GM21576 (cell line): ENCODE data around the gene RETREG3.
"Not testable (repeated sequence)": the region's sequence is repeated elsewhere in the genome, so short reads cannot be mapped to it uniquely, and the experiment has no call there.

Source experiments
- ATAC-seq: cut with Tn5 transposase; IDR thresholded peaks from one replicate; pipeline ENCODE4 v1.9.1; 2021; ENCODE audit warnings: mild to moderate bottlenecking, moderate library complexity; ENCODE audit not compliant: unreplicated experiment

Gene RETREG3

DNA sequence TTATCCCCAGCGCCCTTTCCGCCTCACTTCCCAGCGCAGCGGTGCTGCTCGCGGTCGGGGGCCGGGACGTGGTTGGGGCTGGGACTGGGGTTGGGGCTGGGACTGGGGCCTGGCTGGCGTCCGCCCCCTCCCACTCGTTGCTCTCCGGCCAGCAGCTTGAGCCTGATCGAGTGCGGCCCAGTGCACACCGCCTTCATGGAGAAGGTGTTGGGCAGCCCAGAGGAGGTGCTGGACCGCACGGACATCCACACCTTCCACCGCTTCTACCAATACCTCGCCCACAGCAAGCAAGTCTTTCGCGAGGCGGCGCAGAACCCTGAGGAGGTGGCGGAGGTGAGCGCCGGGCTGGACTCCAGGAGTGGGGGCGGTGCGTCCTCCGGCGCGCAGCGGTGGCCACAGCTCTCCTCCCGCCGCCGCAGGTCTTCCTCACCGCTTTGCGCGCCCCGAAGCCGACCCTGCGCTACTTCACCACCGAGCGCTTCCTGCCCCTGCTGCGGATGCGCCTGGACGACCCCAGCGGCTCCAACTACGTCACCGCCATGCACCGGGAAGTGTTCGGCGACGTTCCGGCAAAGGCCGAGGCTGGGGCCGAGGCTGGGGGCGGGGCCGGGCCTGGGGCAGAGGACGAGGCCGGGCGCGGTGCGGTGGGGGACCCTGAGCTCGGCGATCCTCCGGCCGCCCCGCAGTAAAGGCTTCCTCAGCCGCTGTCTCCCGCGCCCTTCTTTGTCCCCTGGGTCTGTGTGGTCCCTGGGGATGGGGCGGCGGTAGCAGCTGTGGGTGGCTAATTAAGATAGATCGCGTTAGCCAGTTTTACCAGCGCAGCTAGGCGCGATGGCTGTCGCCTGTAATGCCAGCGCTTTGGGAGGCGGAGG is 54.7 kb downstream of the RETREG3 start:
- peak; percentile 66 for ATAC-seq

GRCh38 chr17:42553866-42554249 is 55.3 kb downstream of the RETREG3 start:
- no peak for ATAC-seq

DNA sequence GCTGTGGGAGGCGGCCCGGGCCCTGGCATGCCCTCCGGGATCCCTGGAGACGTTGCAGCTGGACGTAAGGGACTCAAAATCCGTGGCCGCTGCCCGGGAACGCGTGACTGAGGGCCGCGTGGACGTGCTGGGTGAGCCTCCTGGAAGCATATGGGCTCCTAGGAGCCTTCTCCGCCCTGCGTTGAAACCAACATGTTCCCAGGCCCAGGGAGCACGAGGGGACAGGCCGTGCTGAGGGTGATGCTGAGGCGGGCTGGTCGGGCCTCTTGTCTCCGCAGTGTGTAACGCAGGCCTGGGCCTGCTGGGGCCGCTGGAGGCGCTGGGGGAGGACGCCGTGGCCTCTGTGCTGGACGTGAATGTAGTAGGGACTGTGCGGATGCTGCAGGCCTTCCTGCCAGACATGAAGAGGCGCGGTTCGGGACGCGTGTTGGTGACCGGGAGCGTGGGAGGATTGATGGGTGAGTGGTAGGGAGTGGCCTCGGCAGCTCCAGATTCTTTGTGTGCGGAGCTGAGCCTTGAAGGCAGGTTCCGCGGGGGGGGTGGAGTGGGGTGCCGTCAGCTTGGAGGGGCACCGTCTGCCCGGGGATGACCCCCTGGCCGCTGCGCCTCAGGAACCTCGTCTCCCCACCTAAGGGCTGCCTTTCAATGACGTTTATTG is 55.9 kb downstream of the RETREG3 start:
- ATAC-seq = no peak

GRCh38 chr17:42552736-42553135 is 56.4 kb downstream of the RETREG3 start, which contains the start of gene HSD17B1:
HSD17B1 (plus strand) TSS chr17:42552923; CDS start chr17:42552934, 11 bp downstream.
- ATAC-seq = not testable (repeated sequence)

DNA sequence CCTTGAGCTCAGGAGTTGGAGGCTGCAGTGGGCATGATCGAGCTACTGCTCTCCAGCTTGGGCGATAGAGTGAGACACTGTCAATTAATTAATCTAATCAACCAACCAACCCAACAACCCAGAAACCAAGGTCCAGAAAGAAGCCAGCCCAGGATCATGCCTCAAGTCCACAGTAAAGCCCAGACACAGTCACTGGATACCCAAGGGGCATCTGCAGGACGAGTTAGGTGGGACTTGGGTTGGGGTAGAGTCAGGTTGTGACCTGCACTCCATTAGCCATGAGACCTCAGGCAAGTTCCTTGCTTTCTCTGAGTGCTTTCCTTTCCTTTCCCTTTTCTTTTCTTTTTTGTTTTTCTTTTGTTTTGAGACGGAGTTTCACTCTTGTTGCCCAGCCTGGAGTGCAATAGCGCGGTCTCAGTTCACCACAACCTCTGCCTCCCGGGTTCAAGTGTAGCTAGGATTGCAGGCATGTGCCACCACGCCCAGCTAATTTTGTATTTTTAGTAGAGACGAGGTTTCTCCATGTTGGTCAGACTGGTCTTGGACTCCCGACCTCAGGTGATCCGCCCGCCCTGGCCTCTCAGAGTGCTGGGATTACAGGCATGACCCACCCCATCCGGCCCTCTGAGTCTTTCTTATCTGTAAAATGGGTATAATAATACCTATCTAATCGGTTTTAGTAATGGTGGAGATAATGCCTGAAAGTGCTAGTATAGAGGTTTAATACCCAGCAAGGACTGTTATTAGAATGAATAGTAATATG is 60.0 kb downstream of the RETREG3 start:
- ATAC-seq = no peak

DNA sequence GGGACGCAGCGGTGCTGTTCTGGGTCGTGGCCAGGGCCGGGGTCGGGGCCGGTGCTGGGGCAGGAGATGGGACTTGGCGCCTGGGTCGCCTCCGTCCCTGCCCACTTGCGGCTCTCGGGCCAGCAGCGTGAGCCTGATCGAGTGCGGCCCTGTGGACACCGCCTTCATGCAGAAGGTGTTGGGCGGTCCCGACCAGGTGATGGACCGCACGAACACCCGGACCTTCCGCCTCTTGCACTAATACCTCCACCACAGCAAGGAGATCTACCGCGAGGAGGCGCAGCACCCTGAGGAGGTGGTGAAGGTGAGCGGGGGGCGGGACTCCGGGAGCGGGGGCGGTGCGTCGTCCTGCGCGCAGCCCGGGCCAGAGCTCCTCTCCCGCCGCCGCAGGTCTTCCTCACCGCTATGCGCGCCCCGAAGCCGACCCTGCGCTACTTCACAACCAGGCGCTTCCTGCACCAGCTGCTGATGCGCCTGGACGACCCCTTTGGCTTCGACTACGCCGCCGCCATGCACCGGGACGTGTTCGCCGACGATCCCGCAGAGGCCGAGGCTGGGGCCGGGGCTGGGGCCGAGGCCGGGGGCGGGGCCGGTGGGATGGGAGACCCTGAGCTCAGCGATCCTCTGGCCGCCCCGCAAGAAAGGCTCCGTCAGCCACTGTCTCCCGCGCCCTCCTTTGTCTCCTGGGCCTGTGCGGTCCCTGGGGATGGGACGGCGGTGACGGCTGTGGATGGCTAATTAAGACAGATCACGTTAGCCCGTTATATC is 60.9 kb downstream of the RETREG3 start:
- no peak for ATAC-seq

- no peak for ATAC-seq
These were observed 61.5 kb downstream of the RETREG3 start for GRCh38 chr17:42547698-42548069.

DNA sequence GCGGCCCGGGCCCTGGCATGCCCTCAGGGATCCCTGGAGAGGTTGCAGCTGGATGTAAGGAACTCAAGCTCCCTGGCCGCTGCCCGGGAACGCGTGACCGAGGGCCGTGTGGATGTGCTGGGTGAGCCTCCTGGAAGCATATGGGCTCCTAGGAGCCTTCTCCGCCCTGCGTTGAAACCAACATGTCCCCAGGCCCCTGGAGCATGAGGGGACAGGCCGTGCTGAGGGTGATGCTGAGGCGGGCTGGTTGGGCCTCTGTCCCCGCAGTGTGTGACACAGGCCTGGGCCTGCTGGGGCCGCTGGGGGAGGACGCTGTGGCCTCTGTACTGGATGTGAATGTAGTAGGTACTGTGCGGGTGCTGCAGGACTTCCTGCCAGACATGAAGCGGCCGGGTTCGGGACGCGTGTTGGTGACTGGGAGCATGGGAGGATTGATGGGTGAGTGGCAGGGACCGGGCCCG is 62.1 kb downstream of the RETREG3 start:
- no peak for ATAC-seq

DNA sequence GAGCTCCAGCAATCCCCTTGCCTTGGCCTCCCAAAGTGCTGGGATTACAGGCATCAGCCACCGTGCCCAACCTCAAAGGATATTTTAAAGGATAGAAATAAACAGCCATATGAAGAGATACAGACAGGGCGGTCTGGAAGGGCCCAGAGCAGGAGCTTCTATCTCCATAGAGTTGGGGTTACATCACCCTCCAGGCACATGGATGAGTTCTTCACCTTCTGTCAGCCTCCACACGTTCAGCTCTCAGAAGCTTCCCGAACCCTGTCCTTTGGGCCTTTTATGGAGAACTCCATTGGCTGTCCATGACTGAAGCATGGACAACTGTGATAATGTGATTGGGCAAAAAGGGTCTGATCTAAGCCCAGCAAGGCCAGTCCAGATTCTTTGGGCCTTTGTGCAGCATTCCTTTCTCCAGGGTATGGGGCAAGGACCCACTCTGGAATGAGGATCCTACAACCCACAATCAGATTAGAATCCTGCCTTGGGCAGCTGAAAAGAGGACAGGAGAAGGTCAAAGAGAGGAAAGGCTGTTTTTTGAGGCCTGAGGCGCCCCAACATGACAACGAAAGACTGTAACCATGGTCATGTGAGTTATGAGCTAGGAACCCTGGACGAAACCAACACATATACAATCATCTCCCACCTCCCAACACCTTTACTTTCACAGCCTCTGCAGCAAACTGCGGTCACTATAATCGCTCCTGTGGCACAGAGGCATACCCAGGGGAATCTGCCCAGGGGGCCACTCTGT is 63.2 kb downstream of the RETREG3 start:
- ATAC-seq = not testable (repeated sequence)

- ATAC-seq = no peak
These were observed 64.3 kb downstream of the RETREG3 start for GRCh38 chr17:42544874-42545283.

- ATAC-seq = no peak
These were observed 65.7 kb downstream of the RETREG3 start for GRCh38 chr17:42543190-42544079.

- no peak for ATAC-seq
These were observed 67.9 kb downstream of the RETREG3 start for GRCh38 chr17:42541041-42541833.

DNA sequence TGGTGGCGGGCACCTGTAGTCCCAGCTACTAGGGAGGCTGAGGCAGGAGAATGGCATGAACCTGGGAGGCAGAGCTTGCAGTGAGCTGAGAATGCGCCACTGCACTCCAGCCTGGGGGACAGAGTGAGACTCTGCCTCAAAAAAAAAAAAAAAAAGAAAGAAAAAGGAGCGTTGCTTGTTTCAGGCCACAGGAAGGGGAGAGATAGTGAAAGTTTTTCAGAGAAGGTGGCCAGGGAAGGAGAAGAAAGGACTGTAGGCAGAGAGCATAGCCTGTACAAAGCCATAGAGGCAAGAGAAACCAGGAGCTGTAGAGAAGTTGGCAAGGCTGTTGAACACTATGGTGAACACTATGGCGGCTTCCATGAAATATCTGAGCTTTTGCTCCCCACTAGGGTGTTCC is 68.6 kb downstream of the RETREG3 start:
- ATAC-seq = not testable (repeated sequence)

DNA sequence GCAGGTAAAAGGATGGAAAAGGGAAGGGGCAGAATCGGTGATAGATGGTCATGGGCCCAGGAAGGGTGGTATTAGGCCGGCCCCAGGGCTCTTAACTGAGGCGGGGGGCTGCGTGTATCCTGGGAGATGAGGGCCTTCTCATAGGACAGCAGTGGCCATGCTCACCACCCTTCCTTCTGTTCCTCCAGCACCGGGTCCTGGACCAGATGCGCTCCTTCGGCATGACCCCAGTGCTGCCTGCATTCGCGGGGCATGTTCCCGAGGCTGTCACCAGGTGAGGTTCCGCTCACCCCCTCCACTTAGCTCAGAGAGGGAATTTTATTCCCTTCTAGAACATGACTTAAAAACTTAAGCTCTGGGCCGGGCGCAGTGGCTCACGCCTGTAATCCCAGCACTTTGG is 70.7 kb downstream of the RETREG3 start:
- no peak for ATAC-seq

DNA sequence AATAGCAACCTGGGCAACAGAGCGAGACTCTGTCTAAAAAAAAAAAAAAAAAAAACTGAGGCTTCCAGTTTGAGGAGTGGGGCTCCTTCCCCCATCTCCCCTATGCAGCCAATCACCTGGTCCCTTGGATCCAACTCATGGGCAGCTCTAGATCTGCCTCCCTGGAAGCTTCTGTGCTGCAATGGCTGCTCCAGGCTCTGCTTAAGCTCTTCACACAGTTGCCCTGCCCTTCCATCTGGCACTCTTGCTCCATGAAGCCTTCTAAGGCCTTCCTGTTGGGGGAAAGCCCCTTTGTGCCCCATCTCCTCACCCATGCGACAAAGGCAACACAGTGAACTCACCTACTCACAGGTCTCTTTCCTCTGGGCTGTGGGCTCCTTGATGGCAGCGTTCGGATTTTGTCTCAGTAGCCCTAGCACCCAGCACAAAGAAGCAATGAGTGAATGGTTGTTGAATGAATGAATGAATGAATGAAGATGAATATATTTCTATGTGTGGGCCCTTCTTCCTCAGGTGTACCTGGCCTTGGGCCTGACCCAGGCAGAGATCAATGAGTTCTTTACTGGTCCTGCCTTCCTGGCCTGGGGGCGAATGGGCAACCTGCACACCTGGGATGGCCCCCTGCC is 71.2 kb downstream of the RETREG3 start:
- no peak for ATAC-seq

- ATAC-seq = no peak
These were observed 71.9 kb downstream of the RETREG3 start for GRCh38 chr17:42537156-42537805.
